Nucleus accumbens (tissue), 56 donors: ENCODE data around the gene TAGLN3.
"Not testable (repeated sequence)": the region's sequence is repeated elsewhere in the genome, so short reads cannot be mapped to it uniquely, and the experiment has no call there.

ENCODE experiments used
- DNase-seq, 56 donors: peaks; one replicate each; lab custom pipeline; 2025; lab: John Stamatoyannopoulos, UW

TAGLN3 gene

GRCh38 chr3:112005091-112005672, 6.5 kb downstream of the TAGLN3 start:
- no peak for DNase-seq

GRCh38 chr3:112007633-112008032, 8.9 kb downstream of the TAGLN3 start:
- no peak for DNase-seq

- no peak for DNase-seq
Observed at GRCh38 chr3:112009670-112010069, 10.9 kb downstream of the TAGLN3 start.

GRCh38 chr3:112010636-112011035, 11.9 kb downstream of the TAGLN3 start:
- DNase-seq, result no peak

- no peak for DNase-seq
Observed at GRCh38 chr3:112011376-112011940, 12.7 kb downstream of the TAGLN3 start.

- DNase-seq, result no peak
Observed at GRCh38 chr3:112012205-112012992, 13.7 kb downstream of the TAGLN3 start.

GRCh38 chr3:112013058-112013783, 14.5 kb downstream of the TAGLN3 start:
- peak in 46 of 56 donors; percentile 6 to 74 (median 44) for DNase-seq

- DNase-seq, result no peak
Observed at GRCh38 chr3:112013784-112014143, 15.0 kb downstream of the TAGLN3 start.

- no peak for DNase-seq
Observed at GRCh38 chr3:112017091-112017490, 18.4 kb downstream of the TAGLN3 start.

- no peak for DNase-seq
Observed at GRCh38 chr3:112018712-112019111, 20.0 kb downstream of the TAGLN3 start.

- no peak for DNase-seq
Observed at GRCh38 chr3:112019716-112020115, 21.0 kb downstream of the TAGLN3 start.

- DNase-seq, result no peak
Observed at GRCh38 chr3:112020674-112021085, 22.0 kb downstream of the TAGLN3 start.

- no peak for DNase-seq
Observed at GRCh38 chr3:112027142-112027541, 28.4 kb downstream of the TAGLN3 start.

- DNase-seq, result no peak
Observed at GRCh38 chr3:112027826-112028225, 29.1 kb downstream of the TAGLN3 start.

- DNase-seq, result no peak
Observed at GRCh38 chr3:112030901-112031300, 32.2 kb downstream of the TAGLN3 start.

GRCh38 chr3:112032098-112032731, 33.5 kb downstream of the TAGLN3 start:
- no peak for DNase-seq

- no peak for DNase-seq
Observed at GRCh38 chr3:112034436-112034835, 35.7 kb downstream of the TAGLN3 start, which contains the start of gene TMPRSS7. TMPRSS7 (plus strand) TSS chr3:112034736; CDS start chr3:112034846, 110 bp downstream.

GRCh38 chr3:112035241-112035640, 36.5 kb downstream of the TAGLN3 start:
- DNase-seq, result no peak

GRCh38 chr3:112037194-112037593, 38.5 kb downstream of the TAGLN3 start:
- not testable (repeated sequence) for DNase-seq

- DNase-seq, result peak in 23 of 56 donors; percentile 0 to 59 (median 14)
Observed at GRCh38 chr3:112038863-112039262, 40.1 kb downstream of the TAGLN3 start.

- DNase-seq, result no peak
Observed at GRCh38 chr3:112041321-112041720, 42.6 kb downstream of the TAGLN3 start.
